Measurements from ENCODE around the gene BYSL. TPM values are rescaled to one million over a fixed set of nuclear protein-coding genes. Genes with fewer than 3 reads are reported as not detected.

Gene BYSL
- total RNA-seq = 58.2 and 60.5 TPM in 2 replicates

- no peaks in the 10 kb centered on the region for H3K9me3 Mint-ChIP-seq
- peak within 1 kb of the TSS; percentile 97 for H3K4me3 Mint-ChIP-seq (ENCODE audit: low read depth)
- peak; percentile 90 for DNase-seq (ENCODE audit: low spot score)
- H3K27ac Mint-ChIP-seq = peak within 1 kb of the TSS; percentile 98
- intact Hi-C loops (cut with micrococcal nuclease) = loop anchor here (1.0 to 5.0 kb wide), 8 partner anchors 15 to 849 kb away; partner anchors contain the start of genes CCND3, NFYA, OARD1 and TAF8
- no peaks in the 10 kb centered on the region for H3K27me3 Mint-ChIP-seq (ENCODE audit: low read depth)
- H3K4me1 Mint-ChIP-seq (ENCODE audit: low read depth) = peaks cover 45% of the 10 kb centered on the region
- H3K36me3 Mint-ChIP-seq (ENCODE audit: low read depth) = peaks cover 35% of the 10 kb centered on the region
These were observed at the start of gene BYSL, which contains the start of gene MED20 for GRCh38 chr6:41920921-41921711. Gene BYSL, plus strand, starts transcription at chr6:41921499. Its CDS starts 64 bp downstream, at chr6:41921563. Gene MED20, minus strand, starts transcription at chr6:41921139. Its CDS starts 121 bp downstream, at chr6:41921018.

GRCh38 chr6:41871691-41872090 is 49.6 kb upstream of the BYSL start:
- Mint-ChIP-seq H3K4me1 (ENCODE audit: low read depth) (peaks cover 2% of the 10 kb centered on the region), H3K9me3 (no peaks in the 10 kb centered on the region), H3K4me3 (ENCODE audit: low read depth) (no peak overlapping the region), H3K27me3 (ENCODE audit: low read depth) (no peaks in the 10 kb centered on the region), H3K36me3 (ENCODE audit: low read depth) (peaks cover 2% of the 10 kb centered on the region), H3K27ac (no peak overlapping the region)
- intact Hi-C loops (cut with micrococcal nuclease) = no loop called here
- no peak for DNase-seq (ENCODE audit: low spot score)

- Mint-ChIP-seq H3K4me1 (ENCODE audit: low read depth) (peaks cover 2% of the 10 kb centered on the region), H3K9me3 (no peaks in the 10 kb centered on the region), H3K27me3 (ENCODE audit: low read depth) (no peaks in the 10 kb centered on the region), H3K36me3 (ENCODE audit: low read depth) (peaks cover 2% of the 10 kb centered on the region), H3K27ac (no peak overlapping the region), H3K4me3 (ENCODE audit: low read depth) (no peak overlapping the region)
- no peak for DNase-seq (ENCODE audit: low spot score)
- intact Hi-C loops (cut with micrococcal nuclease) = no loop called here
These were observed 49.2 kb upstream of the BYSL start for GRCh38 chr6:41872147-41872546.

GRCh38 chr6:41874741-41875140 is 46.6 kb upstream of the BYSL start:
- DNase-seq (ENCODE audit: low spot score) = no peak
- Mint-ChIP-seq H3K27ac (no peak overlapping the region), H3K27me3 (ENCODE audit: low read depth) (no peaks in the 10 kb centered on the region), H3K36me3 (ENCODE audit: low read depth) (peaks cover 2% of the 10 kb centered on the region), H3K4me3 (ENCODE audit: low read depth) (no peak overlapping the region), H3K4me1 (ENCODE audit: low read depth) (peaks cover 2% of the 10 kb centered on the region), H3K9me3 (no peaks in the 10 kb centered on the region)
- intact Hi-C loops (cut with micrococcal nuclease) = no loop called here

- Mint-ChIP-seq H3K36me3 (ENCODE audit: low read depth) (no peaks in the 10 kb centered on the region), H3K27ac (no peak overlapping the region), H3K27me3 (ENCODE audit: low read depth) (no peaks in the 10 kb centered on the region), H3K4me3 (ENCODE audit: low read depth) (no peak overlapping the region), H3K9me3 (no peaks in the 10 kb centered on the region), H3K4me1 (ENCODE audit: low read depth) (no peaks in the 10 kb centered on the region)
- no peak for DNase-seq (ENCODE audit: low spot score)
- intact Hi-C loops (cut with micrococcal nuclease) = no loop called here
These were observed 44.1 kb upstream of the BYSL start for GRCh38 chr6:41877051-41877680.

- no peaks in the 10 kb centered on the region for H3K9me3 Mint-ChIP-seq
- DNase-seq (ENCODE audit: low spot score) = no peak
- H3K36me3 Mint-ChIP-seq (ENCODE audit: low read depth) = no peaks in the 10 kb centered on the region
- no peak overlapping the region for H3K4me3 Mint-ChIP-seq (ENCODE audit: low read depth)
- H3K27ac Mint-ChIP-seq = no peak overlapping the region
- no peaks in the 10 kb centered on the region for H3K4me1 Mint-ChIP-seq (ENCODE audit: low read depth)
- intact Hi-C loops (cut with micrococcal nuclease) = no loop called here
- H3K27me3 Mint-ChIP-seq (ENCODE audit: low read depth) = no peaks in the 10 kb centered on the region
These were observed 43.1 kb upstream of the BYSL start for GRCh38 chr6:41878246-41878645.

- H3K27ac Mint-ChIP-seq = no peak overlapping the region
- H3K4me3 Mint-ChIP-seq (ENCODE audit: low read depth) = no peak overlapping the region
- H3K4me1 Mint-ChIP-seq (ENCODE audit: low read depth) = no peaks in the 10 kb centered on the region
- H3K36me3 Mint-ChIP-seq (ENCODE audit: low read depth) = no peaks in the 10 kb centered on the region
- no peaks in the 10 kb centered on the region for H3K9me3 Mint-ChIP-seq
- intact Hi-C loops (cut with micrococcal nuclease) = no loop called here
- no peak for DNase-seq (ENCODE audit: low spot score)
- no peaks in the 10 kb centered on the region for H3K27me3 Mint-ChIP-seq (ENCODE audit: low read depth)
These were observed 42.3 kb upstream of the BYSL start for GRCh38 chr6:41878961-41879405.

- H3K36me3 Mint-ChIP-seq (ENCODE audit: low read depth) = no peaks in the 10 kb centered on the region
- H3K9me3 Mint-ChIP-seq = no peaks in the 10 kb centered on the region
- no peaks in the 10 kb centered on the region for H3K27me3 Mint-ChIP-seq (ENCODE audit: low read depth)
- intact Hi-C loops (cut with micrococcal nuclease) = no loop called here
- no peaks in the 10 kb centered on the region for H3K4me1 Mint-ChIP-seq (ENCODE audit: low read depth)
- no peak overlapping the region for H3K4me3 Mint-ChIP-seq (ENCODE audit: low read depth)
- no peak for DNase-seq (ENCODE audit: low spot score)
- no peak overlapping the region for H3K27ac Mint-ChIP-seq
These were observed 39.8 kb upstream of the BYSL start for GRCh38 chr6:41881506-41881905.

- H3K9me3 Mint-ChIP-seq = no peaks in the 10 kb centered on the region
- intact Hi-C loops (cut with micrococcal nuclease) = no loop called here
- H3K36me3 Mint-ChIP-seq (ENCODE audit: low read depth) = no peaks in the 10 kb centered on the region
- H3K27ac Mint-ChIP-seq = no peak overlapping the region
- peaks cover 2% of the 10 kb centered on the region for H3K4me1 Mint-ChIP-seq (ENCODE audit: low read depth)
- no peak for DNase-seq (ENCODE audit: low spot score)
- H3K4me3 Mint-ChIP-seq (ENCODE audit: low read depth) = no peak overlapping the region
- no peaks in the 10 kb centered on the region for H3K27me3 Mint-ChIP-seq (ENCODE audit: low read depth)
These were observed 36.3 kb upstream of the BYSL start for GRCh38 chr6:41884957-41885356.

GRCh38 chr6:41885930-41886329 is 35.4 kb upstream of the BYSL start:
- Mint-ChIP-seq H3K4me3 (ENCODE audit: low read depth) (no peak overlapping the region), H3K9me3 (no peaks in the 10 kb centered on the region), H3K4me1 (ENCODE audit: low read depth) (peaks cover 2% of the 10 kb centered on the region), H3K27ac (no peak overlapping the region), H3K27me3 (ENCODE audit: low read depth) (no peaks in the 10 kb centered on the region), H3K36me3 (ENCODE audit: low read depth) (no peaks in the 10 kb centered on the region)
- no peak for DNase-seq (ENCODE audit: low spot score)
- intact Hi-C loops (cut with micrococcal nuclease) = no loop called here

GRCh38 chr6:41887331-41887751 is 34.0 kb upstream of the BYSL start:
- Mint-ChIP-seq H3K4me1 (ENCODE audit: low read depth) (peaks cover 2% of the 10 kb centered on the region), H3K4me3 (ENCODE audit: low read depth) (no peak overlapping the region), H3K27me3 (ENCODE audit: low read depth) (no peaks in the 10 kb centered on the region), H3K36me3 (ENCODE audit: low read depth) (no peaks in the 10 kb centered on the region), H3K27ac (no peak overlapping the region), H3K9me3 (no peaks in the 10 kb centered on the region)
- DNase-seq (ENCODE audit: low spot score) = no peak
- intact Hi-C loops (cut with micrococcal nuclease) = no loop called here

- intact Hi-C loops (cut with micrococcal nuclease) = no loop called here
- H3K9me3 Mint-ChIP-seq = no peaks in the 10 kb centered on the region
- H3K4me3 Mint-ChIP-seq (ENCODE audit: low read depth) = no peak overlapping the region
- H3K4me1 Mint-ChIP-seq (ENCODE audit: low read depth) = peaks cover 8% of the 10 kb centered on the region
- H3K27me3 Mint-ChIP-seq (ENCODE audit: low read depth) = no peaks in the 10 kb centered on the region
- no peaks in the 10 kb centered on the region for H3K36me3 Mint-ChIP-seq (ENCODE audit: low read depth)
- no peak overlapping the region for H3K27ac Mint-ChIP-seq
- no peak for DNase-seq (ENCODE audit: low spot score)
These were observed 28.3 kb upstream of the BYSL start for GRCh38 chr6:41892921-41893564.
